Ramos (cell line): ENCODE data around the gene TRPC4.
"Not testable (repeated sequence)": the region's sequence is repeated elsewhere in the genome, so short reads cannot be mapped to it uniquely, and the experiment has no call there.

Experiments
- in situ Hi-C: fragments of 300-500 bp; cut with MboI; formaldehyde crosslinking; loops from one replicate; pipeline ENCODE4 v1.14.3; 2022; ENCODE audit warnings: low sequenced_read_pairs; ENCODE audit not compliant: unreplicated experiment

The TRPC4 gene

GRCh38 chr13:37615276-37615675 lies 254.3 kb downstream of the TRPC4 start:
- in situ Hi-C loops: no loop called here

- in situ Hi-C loops: no loop called here
Observed at GRCh38 chr13:37613638-37614037, 255.9 kb downstream of the TRPC4 start.

- in situ Hi-C loops: no loop called here
Observed at GRCh38 chr13:37613236-37613635, 256.3 kb downstream of the TRPC4 start.

GRCh38 chr13:37608750-37609339 lies 260.7 kb downstream of the TRPC4 start:
- in situ Hi-C loops: no loop called here

- in situ Hi-C loops: no loop called here
Observed at GRCh38 chr13:37602733-37603381, 266.7 kb downstream of the TRPC4 start.

- in situ Hi-C loops: no loop called here
Observed at GRCh38 chr13:37601648-37602440, 267.7 kb downstream of the TRPC4 start.

GRCh38 chr13:37599519-37599918 lies 270.1 kb downstream of the TRPC4 start:
- in situ Hi-C loops: no loop called here

GRCh38 chr13:37598597-37598996 lies 271.0 kb downstream of the TRPC4 start, which contains the start of gene POSTN:
TSS of gene POSTN (minus strand) at chr13:37598768. CDS start at chr13:37598726, 42 bp downstream.
- in situ Hi-C loops: no loop called here

- in situ Hi-C loops: no loop called here
Observed at GRCh38 chr13:37597477-37598025, 272.0 kb downstream of the TRPC4 start.

- in situ Hi-C loops: no loop called here
Observed at GRCh38 chr13:37596805-37597204, 272.8 kb downstream of the TRPC4 start.

- in situ Hi-C loops: no loop called here
Observed at GRCh38 chr13:37595162-37595561, 274.4 kb downstream of the TRPC4 start.

- in situ Hi-C loops: no loop called here
Observed at GRCh38 chr13:37594550-37594949, 275.0 kb downstream of the TRPC4 start.

- in situ Hi-C loops: not testable (repeated sequence)
Observed at GRCh38 chr13:37589381-37589780, 280.2 kb downstream of the TRPC4 start.

GRCh38 chr13:37587236-37587635 lies 282.3 kb downstream of the TRPC4 start:
- in situ Hi-C loops: no loop called here
